HEK293 (cell line): ENCODE measurements around the gene TRAF7.

ENCODE experiments used
- CTCF ChIA-PET: fragments of 350-600 bp; formaldehyde crosslinking; extraction: SDS; loops from one replicate; lab custom pipeline; 2021; ENCODE audit warnings: antibody characterized with exemption; lab: Yijun Ruan, JAX
- POLR2A ChIA-PET: fragments of 300-600 bp; formaldehyde crosslinking; extraction: SDS; loops from one replicate; lab custom pipeline; 2020; ENCODE audit warnings: antibody characterized with exemption, inconsistent platforms; lab: Yijun Ruan, JAX
- H3K27ac ChIP-seq: fragments of 200-500 bp; sonication (Bioruptor generic); 2 replicates; pipeline ENCODE4 v1.5.1; 2014; ENCODE audit warnings: low read depth, low read length, control low read depth, inconsistent platforms; ENCODE audit errors: extremely low read depth
- H3K36me3 ChIP-seq, 2 experiments: fragments of 200-500 bp in 1 of 2; sonication (Bioruptor generic) in 1 of 2; 1 replicate in 1 of 2; 2 replicates in 1 of 2; pipeline ENCODE4 v1.5.1; 2014 to 2017; ENCODE audit warnings: inconsistent platforms in 2 of 2, low read length in 2 of 2; ENCODE audit not compliant: control insufficient read depth in 2 of 2, insufficient read depth in 1 of 2
- H3K4me1 ChIP-seq: fragments of 200-500 bp; sonication (Bioruptor generic); 2 replicates; pipeline ENCODE4 v1.5.1; 2014; ENCODE audit warnings: mild to moderate bottlenecking, low read length, inconsistent platforms; ENCODE audit not compliant: control insufficient read depth, insufficient read depth
- H3K4me3 ChIP-seq: 2 replicates; pipeline ENCODE4 v1.5.1; 2011; ENCODE audit warnings: low read depth, mild to moderate bottlenecking, control low read depth, low read length, moderate library complexity
- H3K9me3 ChIP-seq: fragments of 200-500 bp; sonication (Bioruptor generic); 2 replicates; pipeline ENCODE4 v1.5.1; 2014; ENCODE audit warnings: low read depth, low read length, inconsistent platforms; ENCODE audit not compliant: control insufficient read depth, insufficient read depth
- KLF10 ChIP-seq: fragments of 450-650 bp; IDR thresholded peaks from 2 replicates; pipeline ENCODE4 v1.5.1; 2018; ENCODE audit warnings: missing biosample characterization, mild to moderate bottlenecking, missing genetic modification characterization
- PATZ1 ChIP-seq: fragments of 450-650 bp; formaldehyde crosslinking; IDR thresholded peaks from 2 replicates; pipeline ENCODE4 v1.5.1; 2016; ENCODE audit warnings: missing biosample characterization, missing genetic modification characterization
- PRDM1 ChIP-seq: fragments of 450-650 bp; formaldehyde crosslinking; IDR thresholded peaks from 2 replicates; pipeline ENCODE4; 2016; ENCODE audit warnings: missing biosample characterization, missing genetic modification characterization
- SCRT2 ChIP-seq: fragments of 450-650 bp; formaldehyde crosslinking; IDR thresholded peaks from 2 replicates; pipeline ENCODE4 v1.5.1; 2016; ENCODE audit warnings: missing biosample characterization, missing genetic modification characterization
- SETDB1 ChIP-seq: IDR thresholded peaks from one replicate; pipeline ENCODE4 v1.6.1; 2017; ENCODE audit warnings: mild to moderate bottlenecking, low read length, moderate library complexity, mixed read lengths; ENCODE audit not compliant: insufficient read length
- SP2 ChIP-seq: fragments of 450-650 bp; formaldehyde crosslinking; IDR thresholded peaks from 2 replicates; pipeline ENCODE4 v1.5.1; 2016; ENCODE audit warnings: missing biosample characterization, missing genetic modification characterization
- ZBTB44 ChIP-seq: fragments of 450-650 bp; IDR thresholded peaks from 2 replicates; pipeline ENCODE4 v1.5.1; 2018; ENCODE audit warnings: missing biosample characterization, mild to moderate bottlenecking, missing genetic modification characterization
- ZEB2 ChIP-seq: fragments of 450-650 bp; formaldehyde crosslinking; IDR thresholded peaks from 2 replicates; pipeline ENCODE4 v1.5.1; 2016; ENCODE audit warnings: missing biosample characterization, missing genetic modification characterization
- ZFHX2 ChIP-seq: fragments of 450-650 bp; formaldehyde crosslinking; conservative IDR thresholded peaks from 2 replicates; pipeline ENCODE4 v1.5.1; 2016; ENCODE audit warnings: missing biosample characterization, missing genetic modification characterization
- ZFP3 ChIP-seq: fragments of 450-650 bp; formaldehyde crosslinking; IDR thresholded peaks from 2 replicates; pipeline ENCODE4 v1.5.1; 2016; ENCODE audit warnings: low read depth, missing biosample characterization, missing genetic modification characterization
- ZFP37 ChIP-seq: fragments of 450-650 bp; formaldehyde crosslinking; IDR thresholded peaks from 2 replicates; pipeline ENCODE4 v1.5.1; 2016; ENCODE audit warnings: missing biosample characterization, missing genetic modification characterization
- ZFP41 ChIP-seq: fragments of 450-650 bp; formaldehyde crosslinking; IDR thresholded peaks from 2 replicates; pipeline ENCODE4 v1.5.1; 2016; ENCODE audit warnings: missing biosample characterization, missing genetic modification characterization, borderline replicate concordance
- ZNF132 ChIP-seq: fragments of 450-650 bp; formaldehyde crosslinking; IDR thresholded peaks from 2 replicates; pipeline ENCODE4 v1.5.1; 2017; ENCODE audit warnings: missing biosample characterization, missing genetic modification characterization, borderline replicate concordance
- ZNF184 ChIP-seq: fragments of 450-650 bp; IDR thresholded peaks from 2 replicates; pipeline ENCODE4 v1.5.1; 2018; ENCODE audit warnings: missing biosample characterization, mild to moderate bottlenecking, missing genetic modification characterization
- ZNF24 ChIP-seq: fragments of 450-650 bp; formaldehyde crosslinking; IDR thresholded peaks from 2 replicates; pipeline ENCODE4 v1.5.1; 2016; ENCODE audit warnings: missing biosample characterization, missing genetic modification characterization
- ZNF274 ChIP-seq, 2 experiments: fragments of 200-500 bp in 1 of 2; fragments of 450-650 bp in 1 of 2; sonication (Bioruptor generic) in 1 of 2; formaldehyde crosslinking in 1 of 2; IDR thresholded peaks; 2 replicates each; pipeline versions ENCODE4 v1.5.1 to v1.6.1; 2014 to 2016; ENCODE audit warnings: borderline replicate concordance in 1 of 2, inconsistent platforms in 1 of 2, low read length in 1 of 2, missing biosample characterization in 1 of 2, missing genetic modification characterization in 1 of 2
- ZNF513 ChIP-seq: fragments of 450-650 bp; IDR thresholded peaks from 2 replicates; pipeline ENCODE4 v1.5.1; 2018; ENCODE audit warnings: missing biosample characterization, missing genetic modification characterization
- ZNF600 ChIP-seq: fragments of 450-650 bp; formaldehyde crosslinking; IDR thresholded peaks from 2 replicates; pipeline ENCODE4 v1.5.1; 2016; ENCODE audit warnings: missing biosample characterization, missing genetic modification characterization
- ZNF621 ChIP-seq: fragments of 450-650 bp; formaldehyde crosslinking; IDR thresholded peaks from 2 replicates; pipeline ENCODE4 v1.5.1; 2017; ENCODE audit warnings: missing biosample characterization, missing genetic modification characterization
- ZNF843 ChIP-seq: fragments of 450-650 bp; formaldehyde crosslinking; IDR thresholded peaks from 2 replicates; pipeline ENCODE4 v1.5.1; 2016; ENCODE audit warnings: missing biosample characterization, missing genetic modification characterization
- TF ChIP-seq, protein P1 (sequence below): fragments of 450-650 bp; formaldehyde crosslinking; IDR thresholded peaks from 2 replicates; pipeline ENCODE4 v1.5.1; 2016; ENCODE audit warnings: missing biosample characterization, missing genetic modification characterization
- TF ChIP-seq, protein P2 (sequence below): fragments of 450-650 bp; formaldehyde crosslinking; IDR thresholded peaks from 2 replicates; pipeline ENCODE4 v1.5.1; 2016; ENCODE audit warnings: missing biosample characterization, missing genetic modification characterization

Gene TRAF7

GRCh38 chr16:2204416-2205103 is 49.0 kb downstream of the TRAF7 start:
- ChIA-PET CTCF (interaction anchor here (0.6 to 1.7 kb wide), 3 partner anchors 10 to 263 kb away, joined by 3 to 6 read pairs (median 4); no protein-coding TSS in a partner anchor), POLR2A (interaction anchor here (0.6 to 4.3 kb wide), 7 partner anchors 10 to 263 kb away, joined by 3 to 22 read pairs (median 5); partner anchors contain the start of genes PGP, TBL3 and TRAF7)
- H3K4me3 ChIP-seq: peak overlapping the region; percentile 96
- no peaks in the 10 kb centered on the region for H3K4me1 ChIP-seq
- 0 out of 2 replicates have a peak, but pooled peaks have one; percentile 35 for TF ChIP-seq ZNF600 (tag by site-specific recombination)
- TF ChIP-seq ZFHX2 (tag by site-specific recombination): peak; percentile 26
- no peak for TF ChIP-seq SETDB1
- peaks cover 0 to 30% of the 10 kb centered on the region in 2 experiments; a peak in 1 of 3 replicates for H3K36me3 ChIP-seq
- H3K27ac ChIP-seq: peak overlapping the region; percentile 90; the same call in 1 of the 2 replicates
- no peaks in the 10 kb centered on the region for H3K9me3 ChIP-seq

- H3K9me3 ChIP-seq: no peaks in the 10 kb centered on the region
- peak within 1 kb of the TSS; percentile 90 for H3K27ac ChIP-seq
- H3K36me3 ChIP-seq: peaks cover 0 to 35% of the 10 kb centered on the region in 2 experiments; a peak in 1 of 3 replicates
- peak within 1 kb of the TSS; percentile 96 for H3K4me3 ChIP-seq
- no peaks in the 10 kb centered on the region for H3K4me1 ChIP-seq
- ChIA-PET POLR2A (interaction anchor here (0.6 to 4.3 kb wide), 10 partner anchors 9 to 262 kb away, joined by 3 to 22 read pairs (median 4); partner anchors contain the start of genes DNASE1L2, PGP, TBL3 and TRAF7), CTCF (interaction anchor here (0.5 to 1.7 kb wide), 2 partner anchors 11 to 49 kb away, joined by 3 to 6 read pairs; no protein-coding TSS in a partner anchor)
- no peak for TF ChIP-seq SCRT2
- no peak for TF ChIP-seq ZNF274 (IDR thresholded peaks at IDR 0.05; ENCODE audit: low read length)
- TF ChIP-seq ZNF274 (tag by site-specific recombination; IDR thresholded peaks at IDR 0.05; ENCODE audit: borderline replicate concordance): no peak
- TF ChIP-seq ZNF513 (tag by site-specific recombination): no peak; the same call in 1 of the 2 replicates
- peak; percentile 14; the same call in 1 of the 2 replicates for TF ChIP-seq ZNF843 (tag by site-specific recombination)
- no peak for TF ChIP-seq ZFP3 (tag by site-specific recombination)
- no peak for TF ChIP-seq ZFP41 (tag by site-specific recombination)
- TF ChIP-seq ZNF24 (tag by site-specific recombination): peak; percentile 43; the same call in 1 of the 2 replicates
- no peak for TF ChIP-seq ZNF184 (tag by site-specific recombination)
- TF ChIP-seq ZFP37: no peak; the same call in 1 of the 2 replicates
- TF ChIP-seq KLF10 (tag by site-specific recombination): no peak
- TF ChIP-seq ZNF621: no peak
- TF ChIP-seq ZEB2 (tag by site-specific recombination): peak; percentile 65
- TF ChIP-seq ZNF132 (tag by site-specific recombination): no peak
- TF ChIP-seq, protein P1, sequence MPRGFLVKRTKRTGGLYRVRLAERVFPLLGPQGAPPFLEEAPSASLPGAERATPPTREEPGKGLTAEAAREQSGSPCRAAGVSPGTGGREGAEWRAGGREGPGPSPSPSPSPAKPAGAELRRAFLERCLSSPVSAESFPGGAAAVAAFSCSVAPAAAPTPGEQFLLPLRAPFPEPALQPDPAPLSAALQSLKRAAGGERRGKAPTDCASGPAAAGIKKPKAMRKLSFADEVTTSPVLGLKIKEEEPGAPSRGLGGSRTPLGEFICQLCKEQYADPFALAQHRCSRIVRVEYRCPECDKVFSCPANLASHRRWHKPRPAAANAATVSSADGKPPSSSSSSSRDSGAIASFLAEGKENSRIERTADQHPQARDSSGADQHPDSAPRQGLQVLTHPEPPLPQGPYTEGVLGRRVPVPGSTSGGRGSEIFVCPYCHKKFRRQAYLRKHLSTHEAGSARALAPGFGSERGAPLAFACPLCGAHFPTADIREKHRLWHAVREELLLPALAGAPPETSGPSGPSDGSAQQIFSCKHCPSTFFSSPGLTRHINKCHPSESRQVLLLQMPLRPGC (tag by site-specific recombination): peak; percentile 74
- TF ChIP-seq, protein P2, sequence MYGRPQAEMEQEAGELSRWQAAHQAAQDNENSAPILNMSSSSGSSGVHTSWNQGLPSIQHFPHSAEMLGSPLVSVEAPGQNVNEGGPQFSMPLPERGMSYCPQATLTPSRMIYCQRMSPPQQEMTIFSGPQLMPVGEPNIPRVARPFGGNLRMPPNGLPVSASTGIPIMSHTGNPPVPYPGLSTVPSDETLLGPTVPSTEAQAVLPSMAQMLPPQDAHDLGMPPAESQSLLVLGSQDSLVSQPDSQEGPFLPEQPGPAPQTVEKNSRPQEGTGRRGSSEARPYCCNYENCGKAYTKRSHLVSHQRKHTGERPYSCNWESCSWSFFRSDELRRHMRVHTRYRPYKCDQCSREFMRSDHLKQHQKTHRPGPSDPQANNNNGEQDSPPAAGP: peak; percentile 88
- no peak for TF ChIP-seq ZBTB44 (tag by site-specific recombination)
- TF ChIP-seq PRDM1 (tag by site-specific recombination): no peak
- TF ChIP-seq SP2 (tag by site-specific recombination): peak; percentile 36; the same call in 1 of the 2 replicates
- peak; percentile 97 for TF ChIP-seq PATZ1 (tag by site-specific recombination)
Measured at GRCh38 chr16:2205104-2205966, 49.8 kb downstream of the TRAF7 start, which contains the start of gene MLST8. TSS of gene MLST8 (plus strand) at chr16:2205454. CDS start at chr16:2206086, 632 bp downstream.
